CD4-positive, CD25-positive, alpha-beta regulatory T cell (primary cell): ENCODE results near the gene SEC31A. TPM values are rescaled to one million over a fixed set of nuclear protein-coding genes. Genes with fewer than 3 reads are reported as not detected.

ENCODE experiments used
- ATAC-seq, 2 donors: fragments of 150-1000 bp; cut with Tn5 transposase; one replicate each; pipeline ENCODE4 v1.10.0; 2021; ENCODE audit warnings: low read depth in 2 of 2, moderate number of reproducible peaks in 2 of 2, moderate library complexity in 1 of 2
- DNase-seq, 3 donors: peaks; one replicate each; pipeline versions ENCODE4 v3.0.0 to v3.0.0-alpha.2; 2012 to 2022; ENCODE audit warnings: mixed read lengths in 1 of 3
- H3K27ac ChIP-seq: one replicate; pipeline ENCODE4 v1.7.0; 2013; ENCODE audit warnings: mild to moderate bottlenecking, low read length; ENCODE audit not compliant: insufficient read depth, poor library complexity, severe bottlenecking
- H3K27me3 ChIP-seq: one replicate; pipeline ENCODE4 v1.7.0; 2013; ENCODE audit warnings: low read length; ENCODE audit not compliant: control insufficient read depth, insufficient read depth
- H3K36me3 ChIP-seq: one replicate; pipeline ENCODE4 v1.7.0; 2013; ENCODE audit warnings: mild to moderate bottlenecking, low read length, moderate library complexity; ENCODE audit not compliant: control insufficient read depth, insufficient read depth
- H3K4me1 ChIP-seq: 2 replicates; pipeline ENCODE4 v1.7.0; 2013; ENCODE audit warnings: mild to moderate bottlenecking, low read length; ENCODE audit not compliant: insufficient read depth, control insufficient read depth, poor library complexity, severe bottlenecking
- H3K4me3 ChIP-seq: one replicate; pipeline ENCODE4 v1.7.0; 2013; ENCODE audit warnings: low read depth, mild to moderate bottlenecking, low read length, moderate library complexity
- H3K9me3 ChIP-seq, 2 experiments: 1 replicate in 1 of 2; 2 replicates in 1 of 2; pipeline ENCODE4 v1.7.0; 2013; ENCODE audit warnings: low read length in 2 of 2, mild to moderate bottlenecking in 1 of 2, moderate library complexity in 1 of 2; ENCODE audit not compliant: control insufficient read depth in 2 of 2
- H3K27ac Mint-ChIP-seq, 3 donors: one replicate each; pipeline ENCODE4 v1.8.0; 2020 to 2022; ENCODE audit warnings: mild to moderate bottlenecking in 3 of 3, mixed read lengths in 3 of 3, moderate library complexity in 2 of 3
- H3K27me3 Mint-ChIP-seq: one replicate; pipeline ENCODE4 v1.8.0; 2022; ENCODE audit warnings: mild to moderate bottlenecking, mixed read lengths
- H3K36me3 Mint-ChIP-seq: one replicate; pipeline ENCODE4 v1.8.0; 2020; ENCODE audit warnings: mixed read lengths
- H3K4me1 Mint-ChIP-seq, 4 donors: one replicate each; pipeline ENCODE4 v1.8.0; 2020 to 2022; ENCODE audit warnings: mixed read lengths in 4 of 4, mild to moderate bottlenecking in 1 of 4
- H3K4me3 Mint-ChIP-seq, 4 donors: one replicate each; pipeline ENCODE4 v1.8.0; 2020 to 2022; ENCODE audit warnings: mild to moderate bottlenecking in 4 of 4, mixed read lengths in 4 of 4, moderate library complexity in 3 of 4
- H3K9me3 Mint-ChIP-seq, 7 donors: one replicate each; pipeline ENCODE4 v1.8.0; 2020 to 2022; ENCODE audit warnings: mixed read lengths in 7 of 7, mild to moderate bottlenecking in 3 of 7, moderate library complexity in 2 of 7
- polyA plus RNA-seq, 4 donors: library from polyadenylated mRNA; unstranded; fragments of 300-500 nt; fragmentation: Illumina TruSeq; gene quantifications; one replicate each; pipeline ENCODE4 v1.2.3, GENCODE V29; 2021
- total RNA-seq: library from RNA; stranded (reverse); gene quantifications from one replicate; pipeline ENCODE4 v1.2.3, GENCODE V29; 2022

SEC31A gene
- total and polyA plus RNA-seq, 5 donors from 2014 or later: 101 to 130 (median 120) TPM

DNA sequence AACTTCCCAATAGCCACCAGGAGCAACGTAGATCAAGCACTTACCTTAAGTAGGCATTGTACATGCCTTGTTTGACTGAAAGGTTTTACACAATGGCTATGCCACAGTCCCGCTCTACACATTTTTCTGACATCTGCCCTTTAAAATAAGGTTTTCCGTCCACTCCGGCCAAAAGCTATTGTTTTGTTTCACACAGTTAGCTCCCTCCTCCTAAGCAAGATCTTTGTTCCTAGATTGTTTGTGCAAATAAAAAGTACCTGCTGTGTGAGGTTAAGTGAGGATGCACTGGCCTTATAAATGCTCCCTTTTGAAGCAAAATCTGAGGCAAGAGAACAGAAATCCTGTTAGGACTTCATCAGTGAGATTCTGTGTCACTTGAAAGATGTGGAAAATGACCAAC lies 104.1 kb downstream of the SEC31A start:
- Histone ChIP-seq H3K27ac (no peak overlapping the region), H3K27me3 (peaks cover 7% of the 10 kb centered on the region), H3K36me3 (no peaks in the 10 kb centered on the region), H3K4me1 (no peaks in the 10 kb centered on the region), H3K4me3 (no peak overlapping the region), H3K9me3 (no peaks in the 10 kb centered on the region)
- Mint-ChIP-seq H3K4me3 (no peak overlapping the region), H3K36me3 (no peaks in the 10 kb centered on the region), H3K4me1 (no peaks in the 10 kb centered on the region), H3K27me3 (peaks cover 48% of the 10 kb centered on the region), H3K9me3 (peaks cover 0 to 2% (median 0%) of the 10 kb centered on the region in 7 donors), H3K27ac (no peak overlapping the region)
- DNase-seq: no peak
- no peak for ATAC-seq

DNA sequence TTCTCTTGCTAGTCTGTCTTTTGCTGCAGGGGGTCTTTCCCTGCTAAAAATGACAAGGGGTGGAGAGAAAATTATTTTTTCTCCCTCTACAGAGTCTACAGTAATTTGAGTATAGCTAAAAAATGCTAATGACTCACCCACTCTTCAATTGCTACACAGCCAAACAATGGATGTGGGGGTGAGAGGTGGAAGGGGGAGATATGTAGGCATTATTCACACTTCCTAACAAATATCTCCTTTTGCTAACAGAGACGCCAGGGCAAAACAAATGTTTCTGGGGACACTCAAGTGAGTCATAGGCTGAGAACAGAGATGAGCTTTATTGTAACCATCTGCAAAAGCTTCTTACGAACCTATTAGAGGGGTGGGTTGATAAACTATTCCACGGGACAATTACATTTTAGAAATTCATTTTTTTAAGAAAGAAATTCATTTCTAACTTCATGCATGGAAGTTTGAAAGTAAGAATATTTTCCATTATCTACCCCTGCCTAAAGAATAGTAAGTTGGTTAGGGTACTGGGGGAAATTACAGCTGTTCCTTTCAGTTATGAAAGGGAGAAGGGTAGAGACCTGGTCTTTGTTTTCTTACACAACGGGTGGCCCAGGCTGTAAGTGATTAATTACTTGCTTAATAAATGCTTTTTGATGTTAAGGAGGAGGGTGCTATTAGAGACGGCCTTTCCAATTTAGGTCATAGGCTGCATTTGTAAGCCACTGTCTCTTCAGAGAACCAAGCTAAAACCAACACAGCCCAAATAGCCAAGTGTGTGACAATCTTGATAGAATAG lies 105.1 kb downstream of the SEC31A start:
- H3K27me3 ChIP-seq: peaks cover 7% of the 10 kb centered on the region
- H3K27me3 Mint-ChIP-seq: peaks cover 38% of the 10 kb centered on the region
- H3K27ac ChIP-seq: no peak overlapping the region
- H3K36me3 Mint-ChIP-seq: no peaks in the 10 kb centered on the region
- no peaks in the 10 kb centered on the region for H3K4me1 Mint-ChIP-seq
- no peak overlapping the region for H3K4me3 ChIP-seq
- peaks cover 0 to 3% (median 0%) of the 10 kb centered on the region in 7 donors for H3K9me3 Mint-ChIP-seq
- no peak overlapping the region for H3K4me3 Mint-ChIP-seq
- DNase-seq: no peak
- H3K36me3 ChIP-seq: no peaks in the 10 kb centered on the region
- no peak overlapping the region for H3K27ac Mint-ChIP-seq
- H3K9me3 ChIP-seq: no peaks in the 10 kb centered on the region
- H3K4me1 ChIP-seq: no peaks in the 10 kb centered on the region
- ATAC-seq: no peak

DNA sequence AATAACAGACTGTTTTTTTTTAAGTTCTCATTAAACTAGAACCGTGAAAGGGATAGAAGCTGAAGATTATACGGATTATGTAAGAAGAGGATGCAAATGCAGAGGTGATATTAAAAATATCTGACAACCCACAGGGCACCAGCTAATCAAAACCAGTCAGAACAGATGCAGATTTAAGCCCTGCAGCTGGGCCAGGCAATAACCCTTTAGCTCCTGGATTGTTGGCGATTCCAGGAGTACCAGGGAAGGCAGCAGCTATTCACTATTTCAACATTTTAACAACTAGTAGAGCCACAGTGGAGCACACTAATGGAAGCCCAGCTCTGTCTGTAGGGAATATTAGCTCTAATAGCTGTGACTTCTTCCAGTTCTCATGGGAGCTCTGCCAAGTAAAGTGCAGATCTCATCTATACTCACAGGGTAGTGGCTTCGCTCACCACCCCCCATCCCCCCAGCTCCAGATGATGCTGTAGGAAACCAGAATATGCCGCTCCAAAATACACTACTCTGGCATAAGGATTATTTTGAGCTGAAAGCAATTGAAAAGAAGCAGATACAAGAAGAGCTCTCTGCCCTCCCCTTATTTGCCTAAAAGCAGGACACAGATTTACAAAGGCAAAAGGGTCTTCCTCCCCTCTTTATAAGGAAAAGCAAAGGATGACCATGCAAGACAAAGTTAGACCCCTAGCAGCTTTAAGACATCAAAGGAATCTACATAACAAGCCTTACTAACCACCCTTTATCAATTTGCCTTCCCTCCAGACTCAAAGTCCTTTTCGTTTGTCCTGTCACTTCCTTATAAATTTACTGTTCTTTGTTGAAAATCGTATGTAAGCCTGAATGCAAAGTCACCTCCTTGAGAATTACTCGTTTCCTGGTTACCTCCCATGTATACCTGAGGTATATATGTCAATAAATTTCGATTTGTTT lies 106.0 kb downstream of the SEC31A start:
- H3K27me3 Mint-ChIP-seq: peaks cover 38% of the 10 kb centered on the region
- H3K27me3 ChIP-seq: peaks cover 7% of the 10 kb centered on the region
- ATAC-seq (no peak), DNase-seq (no peak)
- H3K27ac ChIP-seq: no peak overlapping the region
- no peaks in the 10 kb centered on the region for H3K4me1 ChIP-seq
- H3K36me3 ChIP-seq: no peaks in the 10 kb centered on the region
- no peak overlapping the region for H3K4me3 Mint-ChIP-seq
- H3K9me3 ChIP-seq: no peaks in the 10 kb centered on the region
- no peak overlapping the region for H3K27ac Mint-ChIP-seq
- no peaks in the 10 kb centered on the region for H3K4me1 Mint-ChIP-seq
- H3K36me3 Mint-ChIP-seq: no peaks in the 10 kb centered on the region
- peaks cover 0 to 3% (median 0%) of the 10 kb centered on the region in 7 donors for H3K9me3 Mint-ChIP-seq
- no peak overlapping the region for H3K4me3 ChIP-seq

DNA sequence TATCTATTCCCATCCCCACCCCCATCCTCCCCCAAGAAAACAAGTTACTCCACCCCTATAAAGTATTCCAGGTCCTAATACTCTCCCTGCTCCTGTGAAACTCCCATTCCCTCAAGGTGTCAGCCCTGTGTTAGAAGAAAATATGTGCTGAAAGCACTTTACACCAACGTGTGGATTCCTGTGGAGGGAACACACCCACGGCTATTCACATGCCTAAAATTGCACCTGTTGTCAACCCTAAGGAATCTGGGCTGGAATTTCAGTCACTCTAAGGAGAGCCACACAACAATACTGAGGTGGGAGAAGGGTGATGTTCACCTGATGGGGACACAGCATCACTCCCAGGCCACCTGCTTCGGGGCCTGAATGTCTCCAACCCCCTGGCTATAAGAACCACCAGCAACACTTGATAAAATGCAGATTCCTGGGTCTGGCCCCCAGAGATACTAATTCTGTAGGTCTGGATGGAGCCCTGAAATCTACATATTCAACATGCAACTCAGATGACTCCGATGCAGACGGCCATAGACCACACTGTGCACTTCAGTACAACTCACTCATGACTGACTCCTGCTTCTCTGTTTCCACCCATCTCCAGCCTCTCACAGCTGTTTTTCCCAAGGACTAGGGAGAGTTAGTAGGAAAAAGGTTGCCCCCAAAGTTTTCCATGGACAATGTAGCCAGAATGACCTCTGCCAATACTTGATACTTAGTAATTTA lies 108.2 kb downstream of the SEC31A start:
- Mint-ChIP-seq H3K9me3 (peaks cover 0 to 3% (median 0%) of the 10 kb centered on the region in 7 donors), H3K4me3 (no peak overlapping the region), H3K27ac (no peak overlapping the region), H3K4me1 (no peaks in the 10 kb centered on the region), H3K27me3 (peaks cover 18% of the 10 kb centered on the region), H3K36me3 (no peaks in the 10 kb centered on the region)
- DNase-seq (no peak), ATAC-seq (no peak)
- Histone ChIP-seq H3K4me3 (no peak overlapping the region), H3K4me1 (no peaks in the 10 kb centered on the region), H3K9me3 (no peaks in the 10 kb centered on the region), H3K27me3 (peaks cover 7% of the 10 kb centered on the region), H3K36me3 (no peaks in the 10 kb centered on the region), H3K27ac (no peak overlapping the region)

DNA sequence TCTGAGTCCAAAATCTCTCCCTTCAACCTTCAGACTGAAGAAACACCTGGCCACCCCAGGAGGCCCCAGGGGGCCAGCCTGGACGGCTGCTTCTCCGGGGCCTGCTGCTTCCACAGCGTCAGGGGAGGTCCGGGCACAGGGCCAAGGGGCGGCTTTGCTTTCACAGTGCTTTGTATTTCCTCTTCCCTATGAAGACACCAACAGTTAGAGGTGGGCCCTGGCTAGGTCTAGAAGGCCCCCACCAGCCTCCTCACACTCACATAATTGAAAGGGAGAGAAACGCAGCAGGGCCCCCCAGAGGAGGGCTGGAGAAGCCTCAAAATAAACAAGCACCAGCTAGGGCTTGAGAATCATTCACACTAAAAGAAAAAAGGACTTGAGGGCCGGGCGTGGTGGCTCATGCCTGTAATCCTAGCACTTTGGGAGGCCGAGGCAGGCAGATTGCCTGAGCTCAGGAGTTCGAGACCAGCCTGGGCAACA lies 110.2 kb downstream of the SEC31A start:
- Histone ChIP-seq H3K27me3 (peaks cover 2% of the 10 kb centered on the region), H3K9me3 (no peaks in the 10 kb centered on the region), H3K4me3 (no peak overlapping the region), H3K36me3 (no peaks in the 10 kb centered on the region), H3K27ac (no peak overlapping the region), H3K4me1 (no peaks in the 10 kb centered on the region)
- Mint-ChIP-seq H3K4me3 (no peak overlapping the region), H3K27me3 (peaks cover 14% of the 10 kb centered on the region), H3K36me3 (no peaks in the 10 kb centered on the region), H3K27ac (no peak overlapping the region), H3K4me1 (no peaks in the 10 kb centered on the region), H3K9me3 (peaks cover 0 to 4% (median 0%) of the 10 kb centered on the region in 7 donors)
- ATAC-seq (no peak), DNase-seq (no peak)

DNA sequence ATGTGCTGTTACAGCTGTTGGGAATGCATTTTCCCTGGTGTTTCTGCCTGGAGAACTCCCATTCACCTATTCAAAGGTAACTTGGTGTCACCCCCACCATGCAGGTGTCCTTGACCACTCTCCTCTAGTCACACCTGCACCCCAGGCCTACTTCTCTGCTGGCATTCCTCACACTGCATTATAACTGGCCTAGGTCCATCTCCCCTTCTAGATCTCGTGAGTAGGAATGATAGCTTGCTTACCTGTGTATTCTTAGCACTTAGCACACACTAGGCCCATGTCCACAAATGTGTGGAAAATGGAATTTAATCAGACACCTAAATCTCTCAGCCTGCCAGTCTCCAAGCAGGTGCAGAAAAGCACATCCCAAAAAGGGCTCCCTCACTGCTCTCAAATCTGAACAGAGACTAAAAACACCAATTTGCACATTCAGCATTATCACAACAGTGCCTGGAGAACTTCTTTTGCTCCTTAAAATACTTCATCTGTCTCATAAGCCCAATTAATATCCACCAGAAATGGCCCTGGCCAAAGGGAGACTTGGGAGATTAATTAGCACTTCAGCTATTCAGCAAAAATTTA lies 110.7 kb downstream of the SEC31A start:
- Histone ChIP-seq H3K4me1 (no peaks in the 10 kb centered on the region), H3K27ac (no peak overlapping the region), H3K36me3 (no peaks in the 10 kb centered on the region), H3K4me3 (no peak overlapping the region), H3K27me3 (peaks cover 2% of the 10 kb centered on the region), H3K9me3 (no peaks in the 10 kb centered on the region)
- Mint-ChIP-seq H3K27ac (no peak overlapping the region), H3K4me1 (no peaks in the 10 kb centered on the region), H3K27me3 (peaks cover 9% of the 10 kb centered on the region), H3K36me3 (no peaks in the 10 kb centered on the region), H3K9me3 (peaks cover 0 to 4% (median 0%) of the 10 kb centered on the region in 7 donors), H3K4me3 (no peak overlapping the region)
- DNase-seq: no peak
- ATAC-seq: no peak

DNA sequence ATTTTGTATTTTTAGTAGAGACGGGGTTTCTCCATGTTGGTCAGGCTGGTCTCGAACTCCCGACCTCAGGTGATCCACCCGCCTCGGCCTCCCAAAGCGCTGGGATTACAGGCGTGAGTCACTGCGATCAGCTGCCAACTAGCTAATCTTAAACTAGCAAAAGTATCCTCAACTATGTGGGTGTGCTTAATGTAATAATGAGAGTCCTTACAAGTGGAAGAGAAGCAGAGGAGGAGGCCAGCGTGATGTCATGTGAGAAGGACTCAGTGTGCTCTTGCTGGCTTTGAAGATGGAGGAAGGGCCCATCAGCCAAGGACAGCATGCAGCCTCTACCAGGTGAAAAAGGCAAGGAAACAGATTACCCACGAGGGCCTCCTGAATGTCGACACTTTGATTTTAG lies 111.9 kb downstream of the SEC31A start:
- no peaks in the 10 kb centered on the region for H3K4me1 Mint-ChIP-seq

More for the DNA sequence above, 111.9 kb downstream of the SEC31A start:
- Histone ChIP-seq H3K36me3 (no peaks in the 10 kb centered on the region), H3K27me3 (peaks cover 2% of the 10 kb centered on the region), H3K9me3 (no peaks in the 10 kb centered on the region), H3K4me1 (no peaks in the 10 kb centered on the region), H3K4me3 (no peak overlapping the region), H3K27ac (no peak overlapping the region)
- ATAC-seq (no peak), DNase-seq (no peak)
- Mint-ChIP-seq H3K9me3 (peaks cover 0 to 4% (median 0%) of the 10 kb centered on the region in 7 donors), H3K27ac (no peak overlapping the region), H3K4me3 (no peak overlapping the region), H3K36me3 (no peaks in the 10 kb centered on the region), H3K27me3 (peaks cover 14% of the 10 kb centered on the region)
